ENCODE measurements around the gene PPP1R15A.
"Not testable (repeated sequence)": the region's sequence is repeated elsewhere in the genome, so short reads cannot be mapped to it uniquely, and the experiment has no call there.

GRCh38 chr19:48903788-48904187, 31.6 kb downstream of the PPP1R15A start:
- not testable (repeated sequence) for TF ChIP-seq CTCF (IDR thresholded peaks at IDR 0.05; ENCODE audit: insufficient read depth, low read length); POLR2AphosphoS5 (IDR thresholded peaks at IDR 0.05; ENCODE audit: low read depth)
